ENCODE measurements around the gene TEKT5. TPM values are rescaled to one million over a fixed set of nuclear protein-coding genes. Genes with fewer than 3 reads are reported as not detected.
"Not testable (repeated sequence)": the region's sequence is repeated elsewhere in the genome, so short reads cannot be mapped to it uniquely, and the experiment has no call there.

Gene TEKT5
- total RNA-seq, 1 donor from 2014 or later = not detected

DNA sequence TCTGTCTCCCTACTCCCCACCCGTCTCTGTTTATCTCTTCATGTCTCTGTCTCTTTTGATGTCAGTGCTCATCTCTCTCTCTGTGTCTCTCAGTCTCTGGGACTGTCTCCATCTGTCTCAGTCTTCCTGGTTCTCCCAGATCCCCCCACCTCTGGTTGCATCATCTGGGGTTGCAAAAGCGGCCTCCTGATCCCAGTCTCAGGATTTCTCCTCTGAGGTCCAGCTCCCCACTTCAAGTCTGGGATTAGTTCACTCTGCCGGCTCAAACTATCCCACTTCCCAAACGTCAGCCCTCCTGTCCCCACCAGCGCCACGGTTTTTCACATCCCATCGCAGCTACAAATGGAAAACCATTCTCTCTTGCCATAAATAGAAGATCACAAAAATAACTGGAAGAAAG lies 9.0 kb downstream of the TEKT5 start:
- DNase-seq (ENCODE audit: low read depth, low spot score) = no peak

DNA sequence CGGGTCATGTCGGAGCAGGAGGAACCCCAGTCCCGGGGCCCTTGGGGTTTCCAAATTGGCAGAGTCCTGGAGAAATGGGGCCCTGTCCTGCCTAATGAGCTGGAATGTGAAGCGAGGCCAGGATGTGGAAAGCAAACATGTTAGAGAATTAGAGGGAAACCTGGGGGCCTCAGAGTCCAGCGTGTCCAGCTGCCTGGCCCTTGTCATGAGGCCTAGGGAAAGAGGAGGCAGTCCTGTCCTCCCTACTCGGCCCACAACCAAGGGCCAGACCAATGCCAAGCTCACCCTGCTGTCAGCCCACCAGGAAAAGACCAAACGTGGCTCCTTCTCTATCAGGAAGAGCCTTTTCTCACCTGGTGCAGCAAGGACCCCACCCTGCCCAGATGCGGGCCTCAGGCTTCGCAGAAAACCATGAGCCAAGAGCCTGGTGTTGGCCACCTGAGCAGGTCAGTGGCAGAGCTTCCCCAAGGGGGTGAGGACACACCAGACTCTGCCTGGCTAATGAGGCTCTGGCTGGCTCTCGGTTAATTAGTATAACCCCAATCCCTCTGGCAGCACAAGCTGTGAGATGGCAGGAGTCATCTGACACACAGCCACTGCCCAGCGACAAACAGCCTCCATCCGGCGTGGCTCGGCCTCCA lies 10.1 kb downstream of the TEKT5 start:
- no peak for DNase-seq (ENCODE audit: low read depth, low spot score)

DNA sequence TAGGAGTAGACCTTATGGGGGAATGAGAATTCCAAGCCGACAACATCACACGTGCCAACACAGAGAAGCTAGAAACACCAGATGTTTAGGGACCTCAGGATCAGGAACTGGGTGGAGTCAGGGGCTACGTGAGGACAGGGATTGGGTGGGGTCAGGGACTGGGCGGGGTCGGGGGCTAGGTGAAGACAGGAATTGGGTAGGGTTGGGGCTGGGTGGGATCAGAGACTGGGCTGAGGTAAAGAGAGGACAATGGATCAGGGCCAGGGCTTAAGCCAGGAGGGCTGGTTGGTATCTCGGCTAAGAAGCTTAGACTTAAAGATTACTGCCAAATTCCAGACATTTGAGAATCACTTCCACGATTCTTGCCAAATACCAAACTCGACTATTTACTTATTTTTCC lies 11.6 kb downstream of the TEKT5 start:
- no peak for DNase-seq (ENCODE audit: low read depth, low spot score)

DNA sequence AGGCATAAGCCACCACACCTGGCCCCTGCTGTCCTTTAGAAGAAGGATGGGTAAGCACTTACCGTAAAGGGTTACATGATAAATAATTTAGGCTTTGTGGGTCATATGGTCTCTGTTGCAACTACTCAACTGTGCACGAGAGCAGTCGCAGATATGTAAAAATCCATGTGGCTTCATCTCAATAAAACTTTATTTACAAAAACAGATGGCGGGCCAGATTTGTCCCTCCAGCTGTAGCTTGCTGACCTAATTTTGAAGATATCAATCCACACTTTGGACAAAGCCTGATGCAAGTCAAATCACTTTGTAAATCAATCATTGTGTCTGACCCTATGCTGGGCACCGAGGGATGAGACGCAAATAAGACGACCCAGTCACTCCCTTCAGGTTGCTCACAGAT lies 12.1 kb downstream of the TEKT5 start:
- DNase-seq (ENCODE audit: low read depth, low spot score) = no peak

DNA sequence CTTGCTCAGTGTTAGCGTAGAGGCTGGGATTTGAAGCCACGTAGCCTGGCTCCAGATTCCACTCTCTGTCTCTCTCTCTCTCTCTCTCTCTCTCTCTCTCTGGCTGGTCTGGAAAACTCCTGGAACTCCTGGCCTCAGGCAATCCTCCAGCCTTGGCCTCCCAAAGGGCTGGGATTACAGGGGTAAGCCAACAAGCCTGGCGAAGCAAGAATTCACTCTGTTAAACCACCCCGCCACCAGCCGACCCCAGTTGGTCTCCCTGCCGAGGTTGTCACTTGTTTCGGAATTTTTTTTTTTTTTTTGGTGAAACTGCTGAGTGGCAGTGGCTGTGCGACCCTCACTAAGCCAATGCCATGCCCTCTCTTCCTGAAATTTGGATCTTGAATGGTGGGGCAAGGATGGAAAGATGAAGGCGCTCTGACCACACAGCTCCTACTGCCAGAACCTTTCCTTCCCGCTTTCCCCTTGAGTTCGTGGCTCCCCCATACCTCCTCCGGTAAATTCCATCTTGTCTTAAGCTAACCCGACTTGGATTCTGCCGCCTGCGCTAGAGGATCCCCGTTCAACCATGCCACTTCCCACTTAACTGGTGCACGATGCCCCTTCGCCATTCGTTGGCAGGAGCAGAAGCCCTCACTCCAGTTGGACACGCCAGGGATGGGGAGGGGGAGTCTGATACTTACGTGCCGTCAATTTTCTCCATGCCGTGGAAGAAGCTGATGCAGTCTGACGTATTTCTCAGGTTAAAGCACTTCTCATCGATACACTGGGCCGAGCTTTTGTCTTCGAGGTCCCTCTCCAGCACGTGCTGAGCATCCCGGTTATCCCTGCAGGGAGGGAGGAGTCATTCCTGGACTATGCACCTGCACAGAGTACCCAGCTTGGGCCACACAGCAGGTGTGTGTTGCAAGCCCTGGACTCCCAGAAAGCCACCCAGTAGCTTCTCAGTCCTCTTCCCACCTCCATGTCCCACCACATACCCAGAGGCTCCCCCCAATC lies 13.1 kb downstream of the TEKT5 start:
- no peak for DNase-seq (ENCODE audit: low read depth, low spot score)

DNA sequence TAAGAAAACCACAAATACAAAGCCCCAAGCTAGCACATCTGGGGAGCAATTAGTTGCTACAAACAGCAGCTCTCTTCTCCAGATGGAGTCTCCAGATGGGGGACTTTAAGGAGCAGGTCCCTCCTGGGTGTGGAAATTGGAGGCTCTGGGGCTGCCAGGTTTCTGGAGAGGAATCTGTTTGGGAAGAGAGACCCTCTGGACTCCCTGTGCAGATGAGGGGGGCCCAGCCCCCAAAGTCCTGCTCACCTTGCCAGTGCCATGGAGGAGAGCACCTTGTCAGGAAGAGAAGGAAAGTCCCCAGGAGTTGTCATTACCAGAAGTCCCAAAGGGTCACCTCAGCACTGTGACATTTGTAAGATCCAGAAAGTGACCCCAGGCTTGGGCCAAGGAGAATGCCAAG lies 14.8 kb downstream of the TEKT5 start:
- DNase-seq (ENCODE audit: low read depth, low spot score) = no peak

DNA sequence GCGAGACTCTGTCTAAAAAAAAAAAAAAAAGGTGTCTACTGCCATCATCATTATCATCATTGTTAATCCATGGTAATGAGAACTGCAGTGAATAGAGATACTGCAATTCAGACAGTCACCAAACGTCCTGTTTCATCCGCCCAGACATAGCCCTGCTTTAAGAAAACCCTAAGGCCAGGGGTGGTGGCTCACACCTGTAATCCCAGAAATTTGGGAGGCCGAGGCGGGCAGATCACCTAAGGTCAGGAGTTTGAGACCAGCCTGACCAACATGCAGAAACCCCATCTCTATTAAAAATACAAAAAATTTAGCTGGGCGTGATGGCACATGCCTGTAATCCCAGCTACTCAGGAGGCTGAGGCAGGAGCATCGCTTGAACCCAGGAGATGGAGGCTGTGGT lies 15.3 kb downstream of the TEKT5 start:
- not testable (repeated sequence) for DNase-seq (ENCODE audit: low read depth, low spot score)

DNA sequence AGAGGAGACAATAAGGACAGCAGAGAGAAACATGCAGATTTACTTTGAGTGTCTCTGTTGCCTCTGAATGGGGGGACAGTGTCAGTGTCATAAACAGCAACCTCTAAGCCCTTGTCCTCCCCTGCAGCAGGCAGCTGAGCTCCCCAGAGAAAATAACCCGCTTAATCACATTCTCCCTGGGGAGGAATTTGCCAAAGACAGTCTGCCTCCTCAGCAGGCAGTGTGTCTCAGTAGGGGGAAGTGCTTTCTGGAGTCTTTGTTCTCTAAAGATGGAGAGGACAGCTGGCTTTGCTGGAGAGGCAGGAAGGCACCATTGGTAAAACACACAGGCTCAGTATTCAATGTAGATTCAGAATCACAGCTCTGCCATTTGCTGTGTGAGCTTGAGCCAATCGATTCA lies 16.1 kb downstream of the TEKT5 start:
- DNase-seq (ENCODE audit: low read depth, low spot score) = no peak

DNA sequence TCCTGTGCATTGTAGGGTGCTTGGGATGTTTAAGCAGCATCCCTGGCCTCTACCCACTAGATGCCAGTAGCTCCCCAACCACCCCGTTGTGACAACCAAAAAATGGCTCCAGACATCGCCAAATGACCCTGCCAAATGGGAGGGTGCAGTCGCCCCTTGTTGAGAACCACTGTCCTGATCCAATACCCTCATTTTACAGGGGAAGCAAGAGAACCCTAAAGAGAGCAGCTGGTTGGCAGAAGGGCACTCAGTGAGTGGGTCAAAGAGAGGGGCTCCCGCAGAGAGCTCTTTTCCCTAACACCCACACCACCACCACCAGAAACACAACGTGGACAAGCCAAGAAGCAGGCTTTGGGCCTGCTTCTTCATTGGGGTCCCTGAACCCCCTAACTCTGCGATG lies 18.4 kb downstream of the TEKT5 start:
- DNase-seq (ENCODE audit: low read depth, low spot score) = no peak

DNA sequence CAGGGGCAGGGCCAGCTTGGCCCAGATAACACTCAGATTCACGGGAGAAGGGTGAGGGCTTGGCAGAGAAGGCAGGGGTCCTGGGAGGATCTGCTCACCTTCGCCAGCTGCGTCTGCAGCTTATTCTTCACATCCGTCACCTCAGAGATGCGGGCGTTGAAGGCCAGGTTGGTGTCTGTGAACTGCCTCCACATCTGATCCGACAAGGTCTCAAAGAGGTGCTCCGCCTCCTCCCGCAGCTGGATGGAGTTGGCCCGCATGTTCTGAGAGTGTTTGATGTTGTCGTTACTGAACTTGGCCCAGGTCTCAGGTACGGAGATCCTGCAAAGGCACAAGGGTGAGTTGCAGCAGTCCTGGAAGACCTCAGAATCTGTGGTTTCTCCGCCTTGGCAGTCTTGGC lies 18.9 kb downstream of the TEKT5 start:
- DNase-seq (ENCODE audit: low read depth, low spot score) = no peak

DNA sequence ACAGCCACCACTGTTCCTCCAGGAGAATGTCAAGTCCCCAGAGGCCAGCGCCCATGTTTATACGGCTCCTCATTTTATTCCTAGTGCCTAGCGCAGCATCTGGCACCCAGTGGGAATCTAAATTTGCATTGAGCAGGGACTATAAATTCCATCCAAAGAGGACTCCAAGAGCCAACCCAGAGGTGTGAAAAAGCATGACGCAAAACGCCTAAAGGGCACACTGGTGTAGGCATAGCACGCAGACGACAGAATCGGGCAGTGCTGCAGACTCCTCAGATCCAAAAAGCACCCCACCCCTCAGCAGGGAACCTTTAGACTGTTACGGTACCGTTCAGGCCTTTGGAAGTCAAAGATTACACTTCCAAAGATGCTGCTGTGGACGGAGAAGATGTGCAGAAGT lies 19.5 kb downstream of the TEKT5 start:
- no peak for DNase-seq (ENCODE audit: low read depth, low spot score)

DNA sequence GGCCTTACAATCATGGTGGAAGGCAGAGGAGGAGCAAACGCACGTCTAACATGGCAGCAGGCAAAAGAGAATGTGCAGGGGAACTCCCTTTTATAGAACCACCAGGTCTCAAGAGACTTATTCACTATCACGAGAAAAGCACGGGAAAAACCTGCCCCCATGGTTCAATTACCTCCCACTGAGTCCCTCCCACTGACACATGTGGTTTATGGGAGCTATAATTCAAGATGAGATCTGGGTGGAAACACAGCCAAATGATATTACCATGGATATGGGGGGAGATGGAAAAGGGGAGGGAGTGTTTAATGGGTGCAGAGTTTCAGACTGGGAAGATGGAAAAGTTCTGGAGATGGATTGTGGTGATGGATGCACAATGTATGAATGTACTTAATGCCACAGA lies 23.0 kb downstream of the TEKT5 start:
- no peak for DNase-seq (ENCODE audit: low read depth, low spot score)

DNA sequence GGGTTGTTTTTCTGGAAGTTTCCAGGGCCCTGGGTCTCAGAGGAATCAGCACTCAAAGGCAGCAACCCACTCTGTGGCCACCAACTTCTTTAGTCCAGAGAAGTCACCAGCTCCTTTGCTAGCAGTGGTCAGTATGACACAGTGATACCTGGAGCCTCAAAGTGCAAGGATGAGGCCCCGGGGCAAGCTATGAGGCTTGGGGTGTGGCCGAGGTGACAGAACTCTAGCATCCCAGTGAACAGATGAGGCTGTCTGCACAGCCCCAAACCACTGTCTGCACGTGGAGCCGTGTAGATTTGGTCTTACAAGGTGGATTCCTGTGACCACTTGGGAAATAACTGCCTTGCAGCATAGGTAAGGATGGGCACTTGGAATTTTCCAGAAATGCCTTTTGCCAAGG lies 24.9 kb downstream of the TEKT5 start:
- DNase-seq (ENCODE audit: low read depth, low spot score) = no peak

DNA sequence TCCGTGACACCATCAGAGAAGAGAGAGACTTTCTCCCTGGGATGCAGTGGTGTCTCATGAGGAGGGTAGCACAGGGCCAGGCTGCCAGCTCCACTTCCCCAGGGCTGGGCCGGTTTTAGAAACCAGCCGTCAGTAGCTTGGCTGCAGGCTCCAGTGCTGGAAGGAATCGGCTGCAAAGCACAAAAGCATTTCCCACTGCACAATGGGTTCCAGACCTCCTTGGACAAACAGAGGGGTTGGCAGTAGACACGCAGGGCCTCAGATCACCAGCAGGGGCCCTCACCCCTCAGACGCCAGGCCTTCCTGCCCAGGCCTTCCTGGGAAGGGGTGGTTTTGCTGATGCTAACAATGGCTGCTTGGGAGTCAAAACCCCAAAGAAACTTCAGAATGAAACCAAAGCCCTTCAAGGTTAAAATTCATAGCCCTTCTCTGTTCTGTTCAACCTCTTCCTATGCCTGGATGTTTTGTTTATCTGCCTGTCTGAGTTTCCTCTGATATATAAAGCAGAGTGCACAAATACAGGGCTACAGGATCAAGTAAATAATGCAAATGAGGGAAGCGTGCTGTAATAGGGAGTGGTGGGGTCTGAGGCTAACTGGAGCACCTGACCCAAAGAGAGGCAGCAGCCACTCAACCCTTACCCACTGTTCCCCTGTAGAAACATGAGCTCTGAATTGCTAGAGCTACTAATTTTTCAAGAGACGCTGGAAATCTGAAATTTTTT lies 26.2 kb downstream of the TEKT5 start:
- DNase-seq (ENCODE audit: low read depth, low spot score) = no peak

DNA sequence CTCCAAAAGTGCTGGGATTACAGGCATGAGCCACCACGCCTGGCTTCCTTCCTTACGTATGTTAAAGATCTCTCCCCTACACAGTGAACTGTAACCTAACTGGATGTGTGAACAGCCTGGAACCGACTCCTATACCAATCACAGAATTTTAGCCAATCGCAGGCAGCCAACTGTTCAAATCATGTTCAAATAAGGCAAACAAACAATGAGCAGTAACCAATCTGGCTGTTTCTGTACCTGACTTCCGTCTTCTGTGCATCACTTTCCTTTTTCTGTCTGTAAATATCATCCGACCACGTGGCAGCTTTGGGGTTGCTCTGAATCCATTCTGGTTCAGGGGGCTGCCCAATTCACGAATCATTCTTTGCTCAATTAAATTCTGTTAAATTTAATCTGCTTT lies 27.5 kb downstream of the TEKT5 start:
- DNase-seq (ENCODE audit: low read depth, low spot score) = no peak

DNA sequence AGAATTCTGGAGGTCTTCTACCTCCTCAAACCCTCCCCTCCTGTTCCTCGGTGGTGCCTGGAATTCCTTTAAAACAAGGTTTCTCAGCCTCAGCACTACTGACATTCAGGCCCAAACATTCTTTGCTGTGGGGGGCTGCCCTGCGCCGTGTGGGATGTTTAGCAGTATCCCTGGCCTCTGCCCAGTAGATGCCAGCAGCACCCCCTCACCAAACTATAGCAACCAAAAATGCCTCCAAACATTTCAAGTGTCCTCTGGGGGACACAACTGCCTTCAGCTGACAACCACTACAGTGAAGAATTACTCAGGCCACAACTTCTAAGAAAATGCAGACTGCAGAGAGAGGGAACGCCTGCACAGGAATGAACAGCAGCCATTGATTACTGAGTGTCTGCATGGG lies 28.4 kb downstream of the TEKT5 start:
- DNase-seq (ENCODE audit: low read depth, low spot score) = no peak

DNA sequence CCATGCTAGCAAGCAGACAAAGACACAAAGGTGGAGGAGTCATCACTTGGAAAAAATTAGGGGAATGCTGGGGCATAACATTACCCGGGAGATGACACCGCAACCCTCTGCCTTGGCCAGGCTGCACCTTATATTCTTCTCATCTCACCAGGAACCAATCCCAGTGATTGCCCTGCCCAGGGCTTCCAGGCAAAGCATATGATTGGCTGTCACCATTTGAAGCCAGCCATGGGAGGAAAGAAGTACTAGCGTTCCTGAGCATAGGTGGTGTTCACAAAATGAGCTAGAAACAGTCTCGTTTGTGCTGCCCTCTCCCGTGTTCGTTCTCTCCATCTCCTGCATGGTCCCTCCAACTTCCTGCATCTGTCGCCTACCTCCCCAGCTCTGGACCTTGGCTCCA lies 29.6 kb downstream of the TEKT5 start:
- no peak for DNase-seq (ENCODE audit: low read depth, low spot score)

DNA sequence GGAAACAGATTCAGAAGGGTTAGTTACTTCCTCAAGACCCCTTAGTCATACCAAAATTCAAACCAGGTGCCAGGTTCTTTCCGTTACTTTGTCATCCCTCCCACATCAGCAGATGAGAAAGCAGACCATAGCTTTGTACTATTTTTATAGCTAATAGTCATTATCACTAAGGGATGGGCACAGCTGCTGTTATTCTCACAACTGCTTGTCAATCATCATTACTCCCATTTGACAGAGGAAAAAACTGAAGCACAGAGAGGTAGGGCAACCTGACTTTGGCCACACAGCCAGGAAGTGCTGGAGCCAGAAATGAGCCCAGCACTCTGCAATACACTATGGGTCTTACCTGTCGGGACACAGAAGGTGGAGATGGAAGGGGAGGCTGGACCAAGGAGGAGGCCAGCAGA lies 30.0 kb downstream of the TEKT5 start:
- DNase-seq (ENCODE audit: low read depth, low spot score) = no peak

DNA sequence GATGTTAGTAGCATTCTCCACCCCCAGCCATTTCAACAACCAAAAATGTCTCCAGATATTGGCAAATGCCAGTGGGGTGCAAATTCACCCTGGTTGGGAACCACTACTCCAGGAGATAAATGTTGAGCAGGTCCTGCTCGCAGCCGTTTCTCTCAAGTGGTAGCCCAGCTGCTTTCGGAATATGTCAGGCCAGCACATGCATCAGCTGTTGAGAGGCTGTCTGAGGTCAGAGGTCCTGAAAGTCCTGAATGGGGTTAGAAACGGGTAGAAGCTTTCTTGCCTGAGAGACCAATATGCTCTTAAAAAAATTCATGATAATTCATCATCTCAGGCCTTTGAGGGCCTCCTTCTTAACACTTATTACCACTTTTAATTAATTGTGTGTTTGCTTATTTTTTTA lies 31.0 kb downstream of the TEKT5 start:
- DNase-seq (ENCODE audit: low read depth, low spot score) = no peak

DNA sequence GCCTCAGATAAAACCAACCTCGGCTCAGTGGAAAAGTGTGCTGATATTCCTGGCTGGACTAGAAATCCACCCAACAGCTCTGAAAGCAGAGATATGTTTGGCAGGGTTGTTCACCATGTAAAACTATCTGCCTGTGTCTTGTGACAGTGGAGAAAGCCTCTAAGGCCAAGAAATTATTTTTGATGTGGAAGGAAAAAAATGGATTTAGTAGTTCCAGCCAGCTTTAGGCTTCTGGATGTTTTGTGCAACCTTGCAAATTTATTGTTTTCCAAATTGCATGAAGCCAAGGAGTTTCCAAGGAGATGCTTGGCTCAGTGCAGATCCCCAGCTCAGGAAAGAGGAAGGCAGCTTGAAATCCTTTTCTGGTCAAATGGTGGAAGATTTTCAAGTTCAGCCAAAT lies 31.6 kb downstream of the TEKT5 start:
- no peak for DNase-seq (ENCODE audit: low read depth, low spot score)

DNA sequence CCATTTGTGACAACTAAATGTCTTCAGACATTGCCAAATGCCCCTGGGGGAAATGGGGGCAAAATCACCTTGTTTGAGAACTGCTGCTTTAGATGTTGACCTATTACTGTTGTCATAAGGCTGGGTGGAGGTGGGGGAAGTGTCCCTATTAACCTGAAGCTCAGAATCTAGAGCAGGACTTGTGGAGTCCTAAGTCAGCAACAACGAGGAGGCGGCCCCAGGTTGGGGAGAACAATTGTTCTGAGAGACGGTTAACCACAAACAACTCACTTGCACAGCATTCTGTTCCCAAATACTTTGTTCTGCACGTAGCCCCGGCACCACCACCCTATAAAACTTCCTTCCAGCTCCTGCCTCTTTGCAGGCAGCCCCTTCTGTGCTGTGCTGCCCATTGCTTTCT lies 32.5 kb downstream of the TEKT5 start:
- no peak for DNase-seq (ENCODE audit: low read depth, low spot score)

DNA sequence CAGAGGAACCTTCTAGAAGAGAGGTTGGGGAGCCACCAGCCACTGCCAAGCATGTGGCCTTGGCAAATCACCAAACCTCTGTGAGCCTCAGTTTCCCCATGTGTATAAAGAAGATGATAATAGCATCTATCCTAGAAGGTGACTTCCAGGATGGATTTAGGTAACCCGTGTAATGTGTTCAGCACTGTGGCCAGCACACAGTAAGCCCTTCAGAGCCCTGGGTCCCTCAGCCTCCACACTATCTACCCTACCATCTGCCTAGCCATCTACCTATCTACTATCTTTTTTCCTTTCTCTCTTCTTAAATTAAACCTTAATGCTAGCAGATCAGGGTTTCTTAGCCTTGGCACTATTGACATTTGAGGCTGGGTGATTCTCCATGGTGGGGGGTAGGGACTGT lies 33.0 kb downstream of the TEKT5 start:
- DNase-seq (ENCODE audit: low read depth, low spot score) = no peak

Measured in pulmonary artery endothelial cell (primary cell).